GM19397 (cell line): Measurements from ENCODE around the gene HOXA6.

Experiments used
- ATAC-seq: cut with Tn5 transposase; IDR thresholded peaks from one replicate; pipeline ENCODE4 v1.9.1; 2021; ENCODE audit warnings: mild to moderate bottlenecking, moderate library complexity; ENCODE audit not compliant: unreplicated experiment

HOXA6 gene

DNA sequence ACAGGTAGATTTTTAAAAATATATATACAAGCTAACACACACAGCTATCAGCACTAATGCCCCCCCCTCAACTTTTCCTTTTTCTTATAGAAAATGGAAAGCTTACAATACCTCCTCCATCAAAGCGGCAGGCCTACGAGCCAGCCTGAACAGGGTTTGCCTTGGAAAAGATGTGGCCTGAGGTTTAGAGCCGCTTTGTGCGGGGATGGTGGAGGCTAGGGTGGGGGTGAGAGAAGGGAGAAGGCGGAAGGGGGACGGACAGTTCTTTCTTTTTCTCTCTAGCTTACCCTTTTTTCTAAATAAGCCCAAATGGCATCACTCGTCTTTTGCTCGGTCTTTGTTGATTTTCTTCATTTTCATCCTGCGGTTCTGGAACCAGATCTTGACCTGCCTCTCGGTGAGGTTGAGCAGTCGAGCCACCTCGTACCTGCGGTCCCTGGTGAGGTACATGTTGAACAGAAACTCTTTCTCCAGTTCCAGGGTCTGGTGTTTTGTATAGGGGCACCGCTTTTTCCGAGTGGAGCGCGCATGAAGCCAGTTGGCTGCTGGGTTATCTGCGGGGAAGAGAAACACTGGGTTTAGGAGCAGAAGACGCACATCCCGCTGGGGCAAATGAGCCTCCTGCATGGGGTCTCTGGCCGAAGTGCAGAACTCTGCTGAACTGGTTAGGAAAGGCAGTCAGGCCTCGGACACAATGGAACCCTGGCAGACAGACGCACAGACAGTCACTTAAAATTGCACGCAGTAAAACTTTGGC is 15.9 kb upstream of the HOXA6 start:
- ATAC-seq = no peak

DNA sequence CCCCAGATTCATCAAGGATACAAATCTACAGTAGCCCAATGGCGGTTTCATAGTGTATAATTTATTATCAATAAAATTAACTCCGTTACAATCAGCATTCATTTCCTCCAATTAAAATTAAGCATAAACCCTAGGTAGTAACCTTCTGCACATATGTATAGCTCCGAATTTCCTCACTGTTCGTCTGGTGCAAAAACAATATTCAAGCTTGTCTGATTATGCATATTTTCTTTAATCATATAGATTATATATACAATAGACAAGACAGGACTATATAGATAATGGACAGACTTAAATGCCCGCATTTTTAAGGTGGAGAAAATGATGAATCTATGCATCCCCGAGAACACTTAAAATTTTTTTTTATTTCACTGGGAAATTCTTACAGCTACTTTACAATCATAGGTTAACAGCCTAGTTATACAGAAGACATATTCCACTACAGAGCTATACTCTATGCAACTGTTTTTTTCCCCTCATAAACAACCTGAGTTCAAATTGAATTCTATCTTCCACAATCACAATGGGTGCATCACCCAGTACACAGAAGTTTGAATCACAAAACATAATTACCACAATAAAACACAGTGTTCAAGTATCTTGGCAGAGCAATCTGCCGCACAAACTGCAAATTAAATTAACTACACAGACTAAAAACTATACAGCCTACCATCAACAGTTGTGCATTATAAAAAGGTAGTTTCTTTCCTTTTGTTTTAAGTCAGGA is 15.2 kb upstream of the HOXA6 start:
- ATAC-seq = no peak

DNA sequence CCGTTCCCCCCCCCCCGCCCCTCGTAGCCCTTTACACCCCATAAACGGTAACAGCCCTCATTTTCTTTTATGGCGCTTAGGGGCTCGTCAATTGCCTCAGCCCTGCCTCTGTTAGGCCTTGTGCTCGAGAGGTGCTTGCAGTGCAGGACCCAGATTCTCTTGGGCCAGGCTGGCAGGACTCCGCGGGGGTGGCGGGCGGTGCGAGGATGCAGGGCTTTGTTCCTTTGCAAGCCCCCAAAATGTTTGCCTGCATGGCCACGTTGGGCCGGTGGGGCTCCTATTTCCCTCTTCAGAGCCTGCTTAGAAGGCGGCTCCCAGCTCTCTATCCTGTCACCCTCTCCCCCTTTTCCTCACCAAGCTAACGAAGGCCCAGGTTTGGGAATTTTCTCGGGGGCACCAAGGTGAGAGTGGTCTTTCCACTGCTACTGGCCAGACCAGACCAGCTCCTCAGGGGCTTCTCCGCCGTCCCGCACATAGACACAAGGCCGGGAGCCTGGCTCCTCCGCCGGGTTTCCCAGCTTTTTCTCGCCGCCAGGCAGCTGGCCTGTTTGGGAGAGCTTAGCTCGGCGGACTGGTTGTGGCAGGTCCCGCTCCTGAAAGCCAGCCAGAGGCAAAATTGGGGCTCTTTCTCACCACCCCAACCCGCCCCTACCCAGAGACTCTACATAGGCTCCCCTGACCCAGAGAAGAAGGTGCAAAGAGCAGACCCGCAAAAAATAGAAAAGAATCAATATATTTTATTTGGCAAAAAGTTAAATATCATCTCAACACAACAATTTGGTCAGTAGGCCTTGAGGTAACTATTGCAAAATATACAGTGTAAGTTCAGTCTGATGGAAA is 14.4 kb upstream of the HOXA6 start:
- no peak for ATAC-seq

DNA sequence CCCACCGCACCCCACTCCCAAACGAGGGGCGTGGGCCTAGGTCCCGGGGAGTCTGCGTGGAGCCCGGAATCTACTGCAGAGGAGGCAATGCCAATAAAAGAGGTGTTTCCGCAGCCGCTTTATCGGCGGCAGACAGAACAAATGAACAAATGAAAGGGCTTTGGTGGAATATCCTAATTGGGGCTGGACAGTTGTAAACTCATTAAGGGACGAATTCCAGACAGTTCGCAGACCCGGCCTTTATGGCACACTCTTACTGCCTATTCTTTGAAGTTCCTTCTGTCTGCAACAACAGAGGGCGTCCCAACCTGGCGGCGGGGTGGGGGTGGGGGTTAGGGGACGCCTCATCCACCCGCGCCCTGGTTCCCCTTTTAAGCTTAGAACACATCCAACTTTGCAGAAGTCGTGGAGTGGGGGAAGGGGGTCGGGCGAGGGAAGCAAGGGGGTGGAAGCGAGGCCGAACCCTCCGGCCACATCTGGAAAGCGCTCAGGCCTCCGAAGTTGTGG is 13.7 kb upstream of the HOXA6 start:
- no peak for ATAC-seq

DNA sequence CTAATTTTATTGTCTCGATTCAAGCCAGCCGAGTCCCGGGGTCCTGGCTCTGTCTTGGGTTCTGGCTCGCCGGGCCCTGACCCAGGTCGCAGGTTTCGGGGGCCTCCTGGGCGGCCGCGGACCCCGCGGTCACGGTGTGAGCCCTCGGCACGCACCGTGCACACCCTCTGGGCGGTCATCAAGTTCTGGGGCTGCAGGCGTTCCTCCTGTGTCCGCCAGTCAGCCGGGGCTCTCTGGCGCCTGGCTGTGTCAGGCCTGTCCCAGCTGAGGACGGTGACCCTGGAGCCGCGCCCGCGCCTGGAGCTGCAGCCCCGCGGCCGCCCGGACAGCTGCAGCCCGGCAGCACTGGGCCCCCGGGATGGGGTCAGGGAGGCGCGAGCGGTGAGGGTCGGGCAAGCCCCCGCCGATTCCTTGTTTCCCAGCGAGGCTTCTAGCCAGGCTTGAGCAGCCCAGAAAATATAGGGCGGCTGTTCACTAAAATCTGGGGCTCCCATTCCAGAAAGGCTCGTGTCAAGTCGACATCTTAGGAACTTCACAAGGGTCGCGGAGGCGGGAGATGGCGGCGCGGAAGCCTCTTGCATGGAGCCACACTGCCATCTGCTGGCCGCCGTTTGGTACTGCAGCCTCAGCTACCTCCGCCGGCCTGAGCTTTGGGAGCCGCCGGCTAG is 13.1 kb upstream of the HOXA6 start:
- ATAC-seq = peak; percentile 45

DNA sequence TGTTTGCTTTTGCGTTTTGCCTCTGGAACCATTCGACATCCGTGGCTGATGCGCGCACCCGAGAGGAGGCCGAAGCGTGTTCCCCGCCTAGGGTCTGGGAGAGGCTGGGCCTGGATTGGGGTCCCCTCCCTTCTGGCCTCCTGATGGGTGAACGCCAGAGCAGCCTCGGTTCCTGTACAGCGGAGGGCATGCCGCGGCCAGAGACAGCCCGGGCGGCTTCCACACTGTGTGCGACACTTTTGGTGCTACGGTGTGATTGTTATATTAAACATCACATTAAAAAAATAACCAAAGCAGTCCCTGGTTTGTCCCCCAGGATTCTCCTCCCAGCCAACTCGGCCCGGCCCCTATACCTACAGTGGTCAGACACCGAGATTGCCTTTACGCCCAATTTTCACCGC is 12.6 kb upstream of the HOXA6 start:
- no peak for ATAC-seq

DNA sequence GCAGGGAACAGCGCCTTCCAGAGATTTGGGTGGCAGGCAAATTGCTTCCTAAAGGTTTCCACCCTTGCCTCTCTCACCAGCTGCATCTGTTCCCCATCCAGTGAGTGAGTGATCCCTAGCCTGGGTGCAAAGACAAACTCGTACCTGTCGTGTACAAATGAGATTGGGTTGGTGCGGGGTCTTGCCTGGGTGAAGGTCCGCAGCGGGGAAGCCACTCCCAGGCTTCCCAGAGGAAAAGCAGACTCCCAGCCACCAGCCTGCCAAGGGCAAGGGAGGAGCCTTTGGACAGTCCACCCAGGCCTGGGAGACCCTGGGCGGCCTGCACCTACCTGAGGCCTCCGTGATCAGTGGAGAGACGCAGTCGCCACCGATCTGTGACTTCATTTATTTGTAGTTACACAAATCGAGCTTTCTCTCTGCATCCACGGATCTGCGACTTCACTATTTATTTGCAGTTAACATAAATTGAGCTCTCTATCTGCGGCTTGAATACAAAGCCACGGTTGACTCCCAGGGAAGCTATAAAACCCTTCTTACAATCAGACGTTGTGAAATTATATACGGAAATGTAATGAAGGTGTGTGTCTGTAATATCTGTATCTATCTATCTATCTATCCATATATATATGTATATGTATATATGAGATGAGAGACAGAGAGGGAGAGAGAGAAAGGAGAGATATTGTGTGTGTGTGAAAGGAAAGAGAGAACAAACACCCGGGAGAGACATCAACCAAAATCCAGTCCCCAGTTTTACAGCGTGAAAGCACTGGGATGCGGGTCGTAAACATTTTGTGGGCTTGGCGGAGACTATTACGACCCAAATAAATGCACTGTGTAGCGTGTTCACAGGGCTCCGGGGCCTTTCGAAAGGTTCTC is 11.9 kb upstream of the HOXA6 start:
- ATAC-seq = no peak

DNA sequence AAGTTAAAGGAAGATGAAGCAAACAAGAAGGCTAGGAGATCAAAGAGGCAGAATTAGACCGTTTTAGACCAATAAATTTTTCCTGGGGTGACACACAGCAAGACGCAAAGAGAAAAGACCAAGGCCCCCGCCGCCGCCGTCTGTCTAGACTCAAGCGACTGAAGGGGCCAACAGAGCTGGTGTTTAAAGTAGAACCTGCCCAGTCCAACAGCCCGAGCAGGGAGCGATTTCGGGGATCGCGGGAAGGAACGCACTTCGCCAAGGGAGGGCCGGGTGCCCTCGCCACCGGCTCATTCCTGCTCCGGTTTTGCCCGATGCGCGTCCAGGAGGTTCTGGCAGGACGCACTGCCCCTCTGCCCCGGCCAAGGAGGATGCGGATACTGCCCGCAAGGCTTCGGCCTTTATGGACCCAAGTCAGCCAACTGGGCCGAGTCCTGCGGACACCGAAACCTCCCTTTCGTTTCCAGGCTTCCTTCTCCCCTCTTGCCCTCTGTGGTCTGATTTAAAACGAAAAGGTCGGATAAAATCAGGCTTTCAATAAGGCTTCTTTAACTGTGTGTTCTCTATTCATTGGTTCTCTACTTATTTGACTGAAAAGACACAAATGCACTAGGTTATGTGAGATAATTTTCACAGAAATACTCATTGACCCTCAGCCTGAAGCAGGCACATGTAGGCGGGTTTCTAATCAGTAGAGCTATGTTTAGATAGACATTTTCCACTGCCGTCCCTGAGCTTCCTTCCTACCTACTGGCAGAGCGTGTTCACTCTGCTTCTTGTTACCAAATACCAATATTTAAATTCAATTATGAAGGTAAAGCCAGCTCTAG is 11.1 kb upstream of the HOXA6 start:
- no peak for ATAC-seq

DNA sequence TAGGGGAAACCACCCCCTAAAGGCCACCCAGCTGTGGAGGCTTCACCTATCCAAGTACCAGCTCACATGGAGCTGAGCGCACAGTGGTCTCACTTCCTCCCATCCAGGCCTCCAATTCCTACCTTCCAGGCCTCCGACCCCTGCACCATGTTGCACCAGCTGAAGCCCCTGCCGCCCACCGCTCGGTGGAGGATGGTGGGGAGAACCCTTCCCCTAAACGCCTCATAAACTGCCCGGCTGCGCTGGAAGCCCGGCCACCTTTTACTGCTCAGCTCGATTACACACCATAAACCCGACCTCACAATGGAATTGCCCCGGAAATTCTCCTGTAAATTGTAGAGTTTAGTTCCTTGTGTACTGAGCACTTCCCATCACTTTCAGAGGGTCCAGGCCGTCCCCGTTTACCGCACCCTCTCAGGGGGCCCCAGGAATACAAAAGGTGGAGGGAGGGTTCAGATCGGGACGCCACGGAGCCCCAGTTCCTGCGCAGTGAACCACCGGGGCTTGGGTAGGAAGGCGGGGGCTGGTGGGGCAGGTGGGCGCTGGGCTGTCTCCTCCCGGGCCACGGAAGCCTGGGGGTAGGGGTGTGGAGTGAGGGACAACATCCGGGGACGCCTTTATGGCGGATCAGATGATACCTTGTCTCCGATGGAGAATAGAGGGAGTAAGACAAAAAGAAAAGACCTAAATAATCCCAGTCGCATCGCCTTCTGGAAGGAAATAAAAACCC is 10.3 kb upstream of the HOXA6 start:
- no peak for ATAC-seq

DNA sequence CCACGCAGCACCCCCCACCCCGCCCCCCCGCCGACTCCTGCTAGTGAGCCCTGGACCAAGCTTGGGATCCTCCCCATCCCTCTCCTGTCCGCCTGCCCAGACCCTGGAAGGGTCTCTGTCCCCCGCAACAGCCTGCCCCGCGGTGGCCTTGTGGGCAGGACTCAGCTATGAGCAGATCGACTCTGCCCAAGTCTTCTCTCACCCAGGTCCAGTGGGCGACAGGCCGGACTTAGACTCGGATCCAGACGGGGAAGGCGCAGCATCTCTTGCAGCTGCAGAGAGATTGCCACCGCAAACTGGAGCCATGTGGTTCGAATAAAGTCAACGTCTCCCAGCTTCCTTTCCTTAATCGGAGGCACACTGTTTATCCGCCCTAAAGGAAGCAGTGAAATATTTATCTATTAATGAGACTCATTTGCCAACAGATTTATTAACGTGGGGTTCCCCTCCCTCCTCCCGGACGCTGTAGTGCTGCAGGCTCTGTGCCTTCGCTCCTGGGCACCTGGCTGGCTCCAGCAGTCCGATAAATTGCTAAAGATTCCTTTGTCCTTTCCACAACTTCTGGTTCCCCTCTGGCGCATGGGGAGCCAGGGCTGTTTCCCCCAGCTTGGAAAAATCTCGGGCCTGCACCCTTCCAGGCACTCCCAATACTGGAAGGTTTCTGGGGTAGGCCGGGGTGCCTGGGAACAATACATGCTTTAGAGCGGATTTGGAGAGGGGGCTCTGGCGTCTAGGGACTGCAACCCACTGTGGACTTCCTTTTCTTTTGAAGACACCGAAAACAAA is 9.5 kb upstream of the HOXA6 start:
- no peak for ATAC-seq

DNA sequence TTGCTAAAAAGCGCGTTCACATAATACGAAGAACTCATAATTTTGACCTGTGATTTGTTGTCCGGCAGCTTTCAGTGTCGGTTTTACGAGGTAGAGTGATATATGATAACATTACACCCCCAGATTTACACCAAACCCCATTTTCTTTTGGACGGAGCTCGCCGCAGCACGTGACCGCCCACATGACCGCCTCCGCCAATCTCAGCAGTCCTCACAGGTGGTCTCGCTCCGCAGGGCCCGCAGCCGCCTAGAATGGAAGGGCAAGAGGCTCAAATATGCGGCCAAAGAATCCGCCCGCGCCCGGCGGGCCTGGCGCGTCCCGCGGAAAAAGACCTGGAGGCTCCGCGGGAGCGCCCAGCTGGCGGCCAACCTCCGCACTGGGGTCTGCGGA is 8.9 kb upstream of the HOXA6 start, which contains the start of gene HOXA7:
Gene HOXA7, minus strand, starts transcription at position 168 of the 391 bp plus-strand sequence. Its CDS starts 130 bp downstream, at position 38.
- no peak for ATAC-seq

DNA sequence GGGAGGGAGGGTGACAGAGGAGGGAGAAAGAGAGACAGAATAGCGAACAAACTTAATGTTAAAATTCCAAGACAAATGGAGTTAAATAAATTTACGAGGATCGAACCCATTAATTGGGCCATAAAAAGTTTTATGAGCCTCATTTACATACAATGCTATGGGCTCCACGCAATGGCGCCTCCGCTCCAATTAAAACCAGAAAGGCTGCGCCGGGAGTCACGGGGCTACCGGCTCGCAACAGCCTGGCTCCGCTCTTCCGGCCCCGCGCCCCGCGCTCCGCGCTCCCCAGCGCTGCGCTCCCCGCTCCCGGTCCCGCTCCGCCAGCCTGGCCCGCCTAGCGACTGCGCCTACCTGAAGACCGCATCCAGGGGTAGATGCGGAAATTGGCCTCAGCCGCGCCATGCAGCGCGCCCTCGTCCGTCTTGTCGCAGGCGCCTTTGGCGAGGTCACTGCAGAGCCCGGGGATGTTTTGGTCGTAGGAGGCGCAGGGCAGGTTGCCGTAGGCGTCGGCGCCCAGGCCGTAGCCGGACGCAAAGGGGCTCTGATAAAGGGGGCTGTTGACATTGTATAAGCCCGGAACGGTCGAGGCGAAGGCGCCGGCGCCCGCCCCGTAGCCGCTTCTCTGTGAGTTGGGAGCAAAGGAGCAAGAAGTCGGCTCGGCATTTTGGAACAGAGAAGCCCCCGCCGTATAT is 8.4 kb upstream of the HOXA6 start:
- no peak for ATAC-seq

DNA sequence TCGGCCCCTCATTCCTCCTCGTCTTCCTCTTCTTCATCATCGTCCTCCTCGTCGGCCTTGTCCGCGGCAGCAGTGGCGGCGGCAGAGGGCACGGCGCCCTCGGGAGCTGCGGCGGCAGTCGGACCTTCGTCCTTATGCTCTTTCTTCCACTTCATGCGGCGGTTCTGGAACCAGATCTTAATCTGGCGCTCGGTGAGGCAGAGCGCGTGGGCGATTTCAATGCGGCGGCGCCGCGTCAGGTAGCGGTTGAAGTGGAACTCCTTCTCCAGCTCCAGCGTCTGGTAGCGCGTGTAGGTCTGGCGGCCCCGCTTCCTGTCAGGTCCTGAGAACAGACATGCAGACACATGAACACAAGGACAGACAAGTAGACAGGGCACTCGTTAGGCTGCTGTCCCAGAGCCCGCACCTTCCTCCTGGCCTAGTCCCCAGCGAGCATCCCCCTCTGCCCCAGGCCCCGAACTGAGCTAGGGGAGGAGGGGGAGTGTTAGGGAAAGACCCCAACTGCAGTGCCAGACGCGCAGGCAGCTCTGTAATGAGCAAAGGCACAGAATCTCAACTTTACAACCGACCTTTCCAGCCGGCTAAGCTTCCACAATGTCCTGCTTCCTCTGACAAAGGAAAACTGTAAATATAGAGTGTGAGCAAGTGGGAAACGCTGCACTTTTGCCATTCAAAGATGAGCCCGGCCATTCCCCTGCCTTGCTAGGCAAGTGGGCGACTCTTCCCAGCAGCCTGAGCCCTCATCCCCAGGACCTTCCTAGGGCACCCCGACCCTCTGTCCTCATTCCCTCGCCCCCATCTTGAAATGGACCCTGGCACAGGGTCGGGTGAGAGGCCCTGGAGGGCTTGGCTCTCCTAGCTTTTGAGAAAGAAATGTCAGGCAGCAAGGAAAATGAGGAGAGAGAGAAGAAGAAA is 7.6 kb upstream of the HOXA6 start:
- no peak for ATAC-seq

DNA sequence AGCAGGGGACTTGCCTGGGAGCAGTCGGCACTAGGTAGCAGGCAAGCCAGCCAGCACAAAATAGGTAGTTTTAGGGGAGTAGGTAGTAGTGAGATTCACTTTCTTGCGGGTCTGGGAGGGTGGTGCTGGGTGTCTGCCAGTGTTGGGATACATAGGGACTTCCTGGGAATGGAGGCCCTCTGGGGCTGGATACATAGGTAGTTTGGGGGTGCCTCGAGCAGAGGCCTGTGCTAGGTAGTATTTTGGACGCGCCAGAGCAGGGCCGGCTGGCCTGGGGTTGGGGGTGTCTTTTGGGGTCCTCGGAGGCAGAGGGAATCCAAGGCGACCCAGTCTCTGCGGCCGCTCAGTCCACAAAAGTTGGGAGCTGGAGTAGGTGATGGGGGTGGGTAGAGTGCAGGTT is 6.8 kb upstream of the HOXA6 start:
- ATAC-seq = no peak

DNA sequence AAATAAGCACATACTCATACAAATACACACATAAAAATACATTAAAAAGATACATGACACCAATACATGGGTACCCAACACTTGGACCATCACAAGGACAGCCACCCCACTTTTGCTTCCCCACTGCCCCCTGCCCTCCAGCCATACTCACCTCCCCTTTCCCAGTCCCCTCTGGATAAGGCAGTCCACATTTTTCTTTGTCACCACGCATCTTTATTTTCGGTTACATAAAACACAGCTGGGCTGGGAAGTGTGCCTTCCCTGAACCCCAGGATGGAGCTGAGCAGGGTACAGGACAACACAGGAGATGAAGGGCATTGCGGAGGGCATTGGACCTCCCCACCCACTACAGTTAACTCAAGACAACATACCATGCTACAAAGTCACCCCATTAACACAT is 6.0 kb upstream of the HOXA6 start:
- ATAC-seq = no peak
